Erythroblast (primary cell): Measurements from ENCODE around the gene LARP1.

Experiments used
- GATA1 ChIP-seq: IDR thresholded peaks from 2 replicates; pipeline ENCODE4 v1.6.1; 2011; ENCODE audit warnings: low read depth, mild to moderate bottlenecking, control low read depth, low read length, moderate library complexity
- POLR2A ChIP-seq: IDR thresholded peaks from 2 replicates; pipeline ENCODE4 v1.6.1; 2011; ENCODE audit warnings: mild to moderate bottlenecking, low read length

DNA sequence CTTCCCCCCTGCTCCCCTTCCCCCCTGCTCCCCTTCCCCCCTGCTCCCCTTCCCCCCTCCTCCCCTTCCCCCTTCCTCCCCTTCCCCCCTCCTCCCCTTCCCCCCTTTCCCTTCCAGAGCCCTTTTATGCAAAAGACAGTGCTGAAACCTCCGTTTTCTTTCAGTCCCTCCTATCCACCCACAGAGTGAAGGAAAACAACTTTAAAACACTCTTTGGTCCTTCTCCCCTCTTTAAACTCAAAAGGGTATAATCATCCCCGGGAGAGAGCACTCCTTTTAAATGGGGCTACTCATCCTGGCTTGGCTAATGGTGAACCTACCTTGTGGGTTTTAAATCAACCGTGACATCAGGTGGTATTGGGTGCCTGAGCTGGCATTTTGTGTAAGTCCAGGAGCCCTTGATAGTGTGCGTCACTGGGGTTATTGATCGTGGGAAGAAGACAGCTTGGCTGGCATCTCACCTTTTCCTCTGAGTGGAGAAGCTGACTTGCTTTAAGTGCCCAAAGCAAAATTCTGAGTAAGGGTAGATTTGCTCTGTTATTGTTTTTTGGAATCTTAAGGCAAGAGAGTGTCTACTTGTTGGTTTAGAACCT is 2.7 kb downstream of the LARP1 start:
- TF ChIP-seq POLR2A (no peak), GATA1 (no peak)
